Measurements from ENCODE around the gene LRRC71. TPM values are rescaled to one million over a fixed set of nuclear protein-coding genes. Genes with fewer than 3 reads are reported as not detected.

Gene LRRC71
- total and polyA plus RNA-seq, 3 donors from 2014 or later: 17.5 to 49.2 (median 23.1) TPM

DNA sequence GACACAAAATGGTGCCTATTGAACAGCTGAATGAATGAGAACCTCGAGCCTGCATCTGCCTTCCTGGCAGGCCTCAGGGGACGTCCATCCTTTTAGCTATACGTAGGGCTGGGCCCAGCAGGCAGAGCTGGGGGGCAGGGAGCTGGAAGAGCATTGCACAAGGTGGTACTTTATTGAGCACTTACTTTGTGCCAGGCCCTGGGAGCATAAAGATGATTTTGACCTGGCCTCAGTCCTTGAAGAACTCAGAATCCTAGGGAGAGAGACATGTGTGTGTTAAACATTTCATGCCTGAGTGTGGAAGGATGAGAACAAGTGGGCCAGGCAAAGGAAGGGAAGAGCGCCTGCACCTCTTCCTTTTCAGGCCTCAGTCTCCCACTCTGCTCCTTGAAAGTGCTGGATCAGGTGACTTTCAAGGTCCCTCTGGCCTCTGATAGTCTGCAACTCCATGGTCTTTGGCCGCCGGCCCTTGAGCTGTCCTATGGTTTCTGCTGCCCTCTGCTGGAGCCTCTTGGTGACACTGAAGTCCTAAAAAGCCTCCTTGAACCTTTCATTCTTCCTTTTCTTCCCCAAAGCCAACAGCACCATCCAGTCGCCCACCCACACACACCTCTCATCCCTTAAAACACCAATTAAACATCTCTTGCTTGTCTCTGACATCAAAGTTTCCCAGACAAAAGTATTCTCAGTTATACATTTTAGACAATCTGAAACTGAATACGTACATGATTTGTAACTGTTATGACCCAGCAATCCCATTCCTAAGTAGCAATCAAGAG lies 30.4 kb upstream of the LRRC71 start:
- H3K27ac ChIP-seq: no peak overlapping the region
- H3K27me3 ChIP-seq: no peaks in the 10 kb centered on the region
- WGBS, 2 donors: 47 to 57% methylated on average over 8 of the region's 8 CpGs
- TF ChIP-seq POLR2A (IDR thresholded peaks at IDR 0.05): no peak
- TF ChIP-seq, protein P1, sequence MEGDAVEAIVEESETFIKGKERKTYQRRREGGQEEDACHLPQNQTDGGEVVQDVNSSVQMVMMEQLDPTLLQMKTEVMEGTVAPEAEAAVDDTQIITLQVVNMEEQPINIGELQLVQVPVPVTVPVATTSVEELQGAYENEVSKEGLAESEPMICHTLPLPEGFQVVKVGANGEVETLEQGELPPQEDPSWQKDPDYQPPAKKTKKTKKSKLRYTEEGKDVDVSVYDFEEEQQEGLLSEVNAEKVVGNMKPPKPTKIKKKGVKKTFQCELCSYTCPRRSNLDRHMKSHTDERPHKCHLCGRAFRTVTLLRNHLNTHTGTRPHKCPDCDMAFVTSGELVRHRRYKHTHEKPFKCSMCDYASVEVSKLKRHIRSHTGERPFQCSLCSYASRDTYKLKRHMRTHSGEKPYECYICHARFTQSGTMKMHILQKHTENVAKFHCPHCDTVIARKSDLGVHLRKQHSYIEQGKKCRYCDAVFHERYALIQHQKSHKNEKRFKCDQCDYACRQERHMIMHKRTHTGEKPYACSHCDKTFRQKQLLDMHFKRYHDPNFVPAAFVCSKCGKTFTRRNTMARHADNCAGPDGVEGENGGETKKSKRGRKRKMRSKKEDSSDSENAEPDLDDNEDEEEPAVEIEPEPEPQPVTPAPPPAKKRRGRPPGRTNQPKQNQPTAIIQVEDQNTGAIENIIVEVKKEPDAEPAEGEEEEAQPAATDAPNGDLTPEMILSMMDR (IDR thresholded peaks at IDR 0.05): peak; percentile 68 to 73 (median 72)
- no peak overlapping the region for H3K4me3 ChIP-seq
- no peaks in the 10 kb centered on the region for H3K36me3 ChIP-seq (ENCODE audit: low read depth, missing control alignments)
- intact Hi-C loops (cut with DNase I; ENCODE audit: low total_unique reads): no loop called here
- no peaks in the 10 kb centered on the region for H3K9me3 ChIP-seq
- H3K4me1 ChIP-seq: peaks cover 12% of the 10 kb centered on the region
- DNase-seq: peak; percentile 94

GRCh38 chr1:156892190-156893047 lies 28.0 kb upstream of the LRRC71 start:
- Histone ChIP-seq H3K9me3 (no peaks in the 10 kb centered on the region), H3K27ac (peak overlapping the region; percentile 73 to 90), H3K27me3 (no peaks in the 10 kb centered on the region), H3K4me3 (peak overlapping the region in 1 of 2 donors; percentile 58), H3K36me3 (ENCODE audit: low read depth, missing control alignments) (no peaks in the 10 kb centered on the region), H3K4me1 (peaks cover 15% of the 10 kb centered on the region)
- DNase-seq: peak; percentile 94
- 6 to 11% methylated on average over 30 to 48 of the region's 48 CpGs for WGBS, 2 donors
- TF ChIP-seq POLR2A (IDR thresholded peaks at IDR 0.05): no peak
- TF ChIP-seq, protein P1 (IDR thresholded peaks at IDR 0.05): peak; percentile 67 to 83 (median 71)
- intact Hi-C loops (cut with DNase I; ENCODE audit: low total_unique reads): no loop called here

GRCh38 chr1:156893048-156893953 lies 27.1 kb upstream of the LRRC71 start, which contains the start of gene PEAR1:
Gene PEAR1 (plus strand): TSS chr1:156893718. CDS start chr1:156903927, 10,209 bp downstream.
- H3K4me1 ChIP-seq: peaks cover 20% of the 10 kb centered on the region
- H3K27me3 ChIP-seq: no peaks in the 10 kb centered on the region
- no peaks in the 10 kb centered on the region for H3K9me3 ChIP-seq
- whole genome bisulfite sequencing, 2 donors: 6 to 7% methylated on average over 30 to 59 of the region's 60 CpGs
- H3K4me3 ChIP-seq: peak within 1 kb of the TSS; percentile 45 to 58
- H3K36me3 ChIP-seq (ENCODE audit: low read depth, missing control alignments): no peaks in the 10 kb centered on the region
- intact Hi-C loops (cut with DNase I; ENCODE audit: low total_unique reads): no loop called here
- H3K27ac ChIP-seq: peak within 1 kb of the TSS; percentile 73 to 90
- peak; percentile 48 for DNase-seq
- TF ChIP-seq, protein P1 (IDR thresholded peaks at IDR 0.05): no peak
- no peak for TF ChIP-seq POLR2A (IDR thresholded peaks at IDR 0.05)

GRCh38 chr1:156894001-156894400 lies 26.4 kb upstream of the LRRC71 start:
- Histone ChIP-seq H3K36me3 (ENCODE audit: low read depth, missing control alignments) (no peaks in the 10 kb centered on the region), H3K4me3 (peak overlapping the region; percentile 45 to 58), H3K9me3 (no peaks in the 10 kb centered on the region), H3K27ac (peak overlapping the region; percentile 73 to 90), H3K4me1 (peaks cover 20% of the 10 kb centered on the region), H3K27me3 (no peaks in the 10 kb centered on the region)
- TF ChIP-seq POLR2A (IDR thresholded peaks at IDR 0.05): no peak
- TF ChIP-seq, protein P1 (IDR thresholded peaks at IDR 0.05): no peak
- 14 to 25% methylated on average over 5 of the region's 5 CpGs for WGBS, 2 donors
- intact Hi-C loops (cut with DNase I; ENCODE audit: low total_unique reads): no loop called here
- DNase-seq: no peak

Data from testis (tissue), 3 donors.